HG03025 (cell line): ENCODE data around the gene LYRM4.

ENCODE experiments used
- ATAC-seq: cut with Tn5 transposase; IDR thresholded peaks from one replicate; pipeline ENCODE4 v1.9.1; 2021; ENCODE audit warnings: mild to moderate bottlenecking, moderate library complexity; ENCODE audit not compliant: unreplicated experiment, low FRiP score

LYRM4 gene

DNA sequence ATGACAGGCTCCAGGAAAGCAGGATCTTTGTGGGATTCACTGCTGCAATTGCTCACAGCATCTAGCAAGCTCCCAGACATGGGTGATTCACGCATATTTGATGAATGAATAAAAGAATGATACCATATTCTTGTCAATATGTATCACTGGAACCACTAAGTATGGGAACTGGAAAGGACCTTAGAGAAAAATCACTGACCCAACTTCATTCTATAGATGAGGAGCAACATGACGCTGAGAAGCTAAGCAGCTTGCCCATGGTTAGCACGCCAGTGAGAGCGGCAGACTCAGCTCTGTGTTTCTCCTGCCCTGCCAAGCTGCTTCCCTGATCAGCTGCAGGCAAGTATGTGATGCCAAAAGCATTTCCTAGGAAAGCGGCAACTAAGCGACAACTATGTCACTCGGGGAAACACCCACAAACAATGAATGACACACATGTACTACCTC lies 108.8 kb downstream of the LYRM4 start:
- ATAC-seq, result no peak

DNA sequence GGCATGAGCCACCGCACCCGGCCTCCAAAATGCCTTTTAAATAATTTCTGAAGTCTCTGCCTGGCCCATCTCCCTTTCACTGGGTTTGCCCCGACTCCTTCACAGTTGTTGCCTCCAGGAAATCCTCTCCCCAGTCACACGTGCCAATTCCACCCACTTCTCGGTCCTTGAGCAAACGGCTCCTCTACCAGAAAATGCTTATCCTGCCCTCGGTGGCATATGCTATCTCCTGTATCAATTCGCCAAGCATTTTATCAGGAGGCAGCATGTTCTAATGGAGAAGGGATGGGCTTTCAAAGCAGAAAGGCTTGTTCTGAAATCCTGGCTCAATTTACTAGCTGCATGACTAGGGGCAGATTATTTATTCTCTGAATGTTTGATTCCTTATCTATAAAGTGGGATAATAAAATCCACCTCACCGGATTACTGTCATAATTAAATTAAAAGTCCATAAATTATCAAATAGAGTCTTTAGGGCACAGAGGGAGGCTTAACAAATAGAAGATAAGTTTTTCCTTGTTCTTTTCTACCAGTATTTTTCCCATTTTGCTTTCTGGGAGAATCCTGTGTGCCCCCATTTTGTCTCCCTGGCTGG lies 109.3 kb downstream of the LYRM4 start:
- ATAC-seq, result no peak

DNA sequence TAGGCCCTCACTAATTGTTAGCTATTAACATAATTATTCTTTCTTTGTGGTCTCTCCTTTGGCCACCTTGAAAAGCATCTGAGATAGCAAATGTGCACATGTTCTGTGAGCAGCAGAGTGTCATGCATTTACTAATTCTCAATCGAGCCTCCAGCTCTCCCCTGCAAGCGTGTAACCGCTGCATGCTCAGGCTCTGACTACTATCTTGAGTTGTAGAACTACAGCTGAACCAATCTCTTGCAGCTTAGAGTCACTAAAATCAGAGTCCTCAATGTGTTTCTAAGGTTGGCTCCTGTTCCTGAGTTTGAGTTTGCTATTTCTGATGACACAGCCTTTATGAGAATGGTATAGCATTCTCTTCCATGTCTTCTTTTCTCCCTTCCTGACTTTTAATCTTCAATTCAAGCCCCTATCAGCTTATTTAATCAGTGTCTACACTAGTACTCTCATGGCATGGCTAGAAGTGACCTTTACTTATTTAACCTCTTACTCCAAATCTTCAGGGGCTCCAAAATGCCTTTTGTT lies 110.1 kb downstream of the LYRM4 start:
- no peak for ATAC-seq

DNA sequence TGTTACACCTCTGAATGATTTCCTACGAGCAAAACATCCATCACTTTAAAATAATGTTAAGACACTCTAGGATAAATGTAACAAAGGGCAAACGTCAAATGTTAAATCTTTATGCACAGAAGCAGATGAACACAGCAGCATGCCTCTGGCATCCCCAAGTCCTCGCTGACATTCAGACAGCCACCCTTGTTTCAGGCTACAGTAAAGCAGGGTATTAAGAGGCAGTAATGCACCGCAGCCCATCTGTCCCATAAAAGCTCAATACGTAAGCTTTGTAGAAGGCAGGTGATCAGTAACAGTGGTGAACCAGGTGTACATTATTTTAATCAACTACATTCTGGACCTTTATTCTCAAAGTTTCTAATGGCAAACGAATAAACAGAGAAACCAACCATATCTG lies 110.9 kb downstream of the LYRM4 start:
- ATAC-seq, result no peak

DNA sequence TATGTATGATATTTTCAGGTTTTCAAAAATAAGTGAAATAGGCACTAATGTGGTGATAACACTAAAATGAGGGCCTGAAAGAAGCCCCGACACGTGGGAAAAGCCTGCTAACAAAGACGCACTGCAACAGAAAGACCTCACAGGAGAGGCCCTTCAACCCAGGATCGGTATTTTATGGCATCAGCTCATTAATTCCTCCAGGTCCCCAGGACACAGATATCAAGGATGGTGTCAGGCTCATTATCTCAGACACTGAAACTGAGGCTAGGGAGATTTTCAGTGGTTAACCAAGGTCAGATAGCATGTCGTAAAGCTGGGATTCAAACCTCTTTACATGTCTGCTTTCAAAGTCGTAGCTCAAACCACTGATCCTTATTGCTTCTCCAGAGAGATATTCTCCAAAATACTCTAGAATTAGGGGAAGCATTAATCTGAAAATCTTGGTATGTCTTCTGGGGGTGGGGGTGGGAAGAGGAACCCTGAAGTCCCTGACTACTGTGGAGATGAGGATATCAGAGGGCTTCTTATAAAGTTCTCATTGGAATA lies 111.5 kb downstream of the LYRM4 start:
- ATAC-seq, result no peak

DNA sequence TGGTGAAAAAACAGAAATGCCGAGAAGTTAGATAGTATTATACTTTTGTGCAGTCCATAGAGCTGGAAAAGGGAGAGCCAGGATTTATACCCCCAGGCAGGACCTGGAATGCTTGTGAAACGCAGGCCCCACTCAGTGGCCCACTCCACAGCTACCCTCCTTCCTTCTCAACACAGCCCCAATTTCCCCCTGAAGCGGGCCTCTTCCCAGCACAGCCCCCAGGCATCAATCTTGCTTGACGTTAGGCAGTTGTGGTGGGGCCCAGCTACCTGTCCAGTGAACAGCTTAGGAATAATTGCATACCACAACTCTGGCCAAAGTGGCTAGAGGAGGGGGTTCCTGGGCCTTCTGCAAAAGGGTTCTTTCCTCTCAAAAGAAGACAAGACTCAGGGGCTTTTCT lies 114.4 kb downstream of the LYRM4 start:
- no peak for ATAC-seq

DNA sequence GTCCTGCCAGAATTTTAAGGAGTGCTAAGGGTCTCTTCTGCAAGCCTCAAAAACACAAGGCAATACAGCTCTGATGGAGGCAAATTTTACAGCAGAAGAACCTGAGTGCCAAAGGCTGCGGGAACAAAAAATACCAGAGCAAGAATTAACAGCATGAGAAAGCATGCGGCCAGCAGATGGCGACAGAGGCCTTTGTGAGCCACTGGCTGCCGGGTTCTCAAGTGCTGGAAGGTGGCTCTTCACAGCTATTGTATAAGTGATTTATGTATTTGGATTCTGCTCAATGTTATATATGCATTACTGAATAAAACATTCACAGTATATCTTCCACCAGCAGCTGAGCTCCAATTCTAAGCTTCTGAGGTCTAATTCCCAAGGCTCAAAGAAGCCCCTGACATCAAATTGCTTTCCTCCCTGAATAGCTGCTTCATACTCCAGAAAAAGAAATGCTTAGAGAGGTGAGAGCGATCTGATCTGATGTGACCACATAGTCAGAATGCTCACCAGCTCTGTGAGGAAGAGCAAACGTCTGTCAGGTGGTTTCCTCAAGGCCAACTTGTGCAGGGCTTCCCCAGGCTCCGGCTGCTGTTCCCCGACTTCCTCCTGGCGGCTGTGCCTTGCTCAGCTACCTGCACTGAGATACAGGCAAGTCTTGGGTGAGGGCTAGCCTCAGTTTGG lies 117.0 kb downstream of the LYRM4 start:
- ATAC-seq, result no peak

DNA sequence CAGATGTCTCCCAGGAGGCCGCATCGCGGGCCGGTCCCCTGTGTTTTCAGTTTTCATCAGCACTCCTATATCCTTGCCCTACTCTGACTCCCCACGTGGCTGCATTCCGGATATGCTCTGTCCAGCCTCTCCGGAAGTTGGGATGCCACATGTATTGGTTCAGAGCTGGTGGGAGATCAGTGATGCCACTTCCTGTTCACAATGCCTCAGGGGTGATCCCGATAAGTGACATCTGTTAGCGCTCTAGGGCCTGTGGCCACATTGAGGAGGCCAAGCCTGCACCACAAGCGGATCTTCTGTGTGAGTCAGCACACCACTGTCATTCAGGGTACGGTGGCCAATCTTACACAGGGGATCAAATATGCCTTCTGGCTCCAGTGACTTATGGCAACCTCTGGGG lies 117.8 kb downstream of the LYRM4 start:
- ATAC-seq, result no peak

DNA sequence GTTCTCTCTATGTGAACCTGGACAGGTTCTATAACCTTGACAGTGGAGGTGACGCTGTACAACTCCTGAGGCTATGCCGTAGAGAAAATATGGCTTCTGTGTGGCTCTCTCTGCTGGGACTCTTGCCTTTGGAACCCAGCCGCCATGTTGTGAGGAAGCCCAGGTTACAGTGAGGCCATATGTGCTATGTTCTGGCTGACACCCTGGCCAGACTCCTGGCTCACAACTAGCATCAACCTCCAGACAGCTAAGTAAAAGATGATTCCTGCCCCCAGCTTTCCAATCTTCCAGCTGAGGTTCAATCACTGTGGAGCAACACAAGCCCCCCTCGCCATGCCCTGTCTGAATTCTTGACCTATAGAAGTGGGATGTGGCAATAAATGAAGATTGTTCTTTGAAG lies 118.6 kb downstream of the LYRM4 start:
- no peak for ATAC-seq

DNA sequence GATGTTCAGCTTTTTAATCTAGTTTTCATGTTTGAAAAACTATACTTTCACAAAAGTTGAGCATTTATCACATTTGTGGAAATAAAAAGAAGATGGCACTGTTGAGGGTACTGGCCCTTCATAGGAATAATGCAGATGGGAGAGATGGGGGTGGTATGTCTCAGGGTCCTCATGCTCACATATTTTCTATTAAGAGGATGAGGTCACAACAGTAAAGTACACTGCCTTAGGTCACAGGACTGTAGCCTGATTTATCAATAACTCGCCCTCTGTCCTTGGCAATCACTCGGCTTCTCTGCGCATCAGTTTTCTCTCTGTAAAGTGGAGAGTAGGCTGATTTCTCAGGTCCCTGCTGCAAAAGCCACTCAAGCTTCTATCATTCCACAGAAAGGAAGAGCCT lies 119.7 kb downstream of the LYRM4 start:
- ATAC-seq, result no peak

DNA sequence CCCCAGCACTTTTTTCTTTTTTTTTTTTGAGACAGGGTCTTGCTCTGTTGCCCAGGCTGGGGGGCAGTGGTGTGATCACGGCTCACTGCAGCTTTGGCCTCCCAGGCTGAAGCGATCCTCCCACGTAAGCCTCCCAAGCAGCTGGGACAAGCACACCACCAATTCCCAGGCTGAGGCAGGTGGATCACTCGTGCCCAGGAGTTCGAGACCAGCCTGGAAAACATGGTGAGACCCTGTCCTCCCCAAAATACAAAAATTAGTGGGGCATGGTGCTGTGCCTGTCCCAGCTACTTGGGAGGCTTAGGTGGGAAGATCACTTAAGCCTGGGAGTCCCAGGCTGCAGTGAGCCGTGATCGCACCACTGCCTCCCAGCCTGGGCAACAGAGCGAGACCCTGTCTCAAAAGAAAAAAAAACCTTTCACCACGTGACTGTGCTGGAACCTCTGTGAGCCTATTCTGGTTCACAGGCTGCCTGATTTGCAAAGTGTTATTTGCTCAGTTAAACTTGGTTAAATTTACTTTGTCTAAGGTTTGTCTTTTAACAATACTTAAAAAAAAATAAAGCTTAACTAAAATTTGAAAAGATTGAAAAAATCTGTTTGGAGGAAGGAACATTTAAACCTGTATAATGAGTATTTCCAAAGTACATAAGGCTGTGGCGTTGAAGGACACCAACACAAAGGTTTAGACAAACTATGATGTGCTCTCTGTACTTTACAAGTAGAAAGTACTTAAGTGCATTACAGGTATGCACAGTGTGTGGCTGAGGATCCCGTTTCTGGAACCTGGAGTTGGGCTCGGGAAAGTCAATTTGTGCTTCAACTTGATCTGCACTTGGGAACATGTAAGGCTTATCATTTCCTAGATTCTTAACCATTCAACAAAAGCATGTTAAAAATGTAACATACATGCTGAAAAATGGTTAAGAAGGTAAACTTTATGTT lies 120.7 kb downstream of the LYRM4 start:
- no peak for ATAC-seq

DNA sequence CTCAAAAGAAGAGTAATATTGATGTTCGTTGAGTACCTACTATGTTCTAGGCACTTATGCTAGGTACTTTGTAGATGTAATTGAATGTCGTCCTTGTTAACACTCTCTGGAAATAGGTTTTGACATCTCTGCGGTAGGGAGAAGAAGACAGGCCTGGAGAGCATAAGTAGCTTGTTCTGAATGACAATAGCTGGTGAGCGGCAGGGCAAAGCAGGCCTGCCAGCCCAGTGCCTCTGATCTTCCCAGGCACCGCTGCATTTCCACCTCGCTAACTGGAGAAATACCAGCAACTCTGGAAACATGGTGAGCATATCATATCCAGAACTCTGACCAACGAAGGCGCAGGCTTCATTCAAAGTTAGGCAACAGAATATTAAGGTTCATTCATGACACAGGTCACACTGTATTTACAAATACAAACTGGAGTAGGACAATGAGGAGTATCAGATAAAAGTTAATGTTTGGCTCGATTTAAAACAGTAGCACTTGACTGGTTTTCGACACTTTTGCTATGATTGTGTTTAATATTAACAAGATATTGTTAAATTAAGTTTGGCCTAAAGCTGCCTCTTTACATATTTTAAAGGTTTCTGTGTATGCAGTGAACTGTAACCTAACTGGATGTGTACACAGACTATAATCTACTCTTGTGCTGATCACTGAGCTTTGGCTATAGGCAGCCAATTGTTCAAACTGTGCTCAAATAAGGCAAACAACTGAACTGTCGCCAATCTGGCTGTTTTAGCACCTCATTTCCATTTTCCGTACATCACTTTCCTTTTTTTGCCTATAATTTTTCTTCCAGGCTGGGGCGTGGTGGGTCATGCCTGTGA lies 121.5 kb downstream of the LYRM4 start:
- no peak for ATAC-seq

DNA sequence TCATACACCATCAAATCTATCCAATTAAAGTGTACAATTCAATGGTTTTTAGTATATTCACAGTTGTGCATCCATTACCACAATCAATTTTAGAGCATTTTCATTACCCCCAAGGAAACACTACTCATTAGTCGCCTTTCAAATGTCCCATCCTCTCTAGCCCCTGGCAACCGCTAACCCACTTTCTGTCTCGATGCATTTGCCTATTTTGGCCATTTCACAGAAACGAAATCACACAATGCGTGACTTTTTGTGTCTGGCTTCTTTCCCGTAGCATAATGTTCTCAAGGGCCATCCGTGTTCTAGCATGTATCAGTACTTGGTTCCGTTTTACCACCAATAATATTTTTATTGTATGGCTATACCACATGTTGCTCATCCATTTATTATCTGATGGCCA lies 123.9 kb downstream of the LYRM4 start:
- no peak for ATAC-seq

DNA sequence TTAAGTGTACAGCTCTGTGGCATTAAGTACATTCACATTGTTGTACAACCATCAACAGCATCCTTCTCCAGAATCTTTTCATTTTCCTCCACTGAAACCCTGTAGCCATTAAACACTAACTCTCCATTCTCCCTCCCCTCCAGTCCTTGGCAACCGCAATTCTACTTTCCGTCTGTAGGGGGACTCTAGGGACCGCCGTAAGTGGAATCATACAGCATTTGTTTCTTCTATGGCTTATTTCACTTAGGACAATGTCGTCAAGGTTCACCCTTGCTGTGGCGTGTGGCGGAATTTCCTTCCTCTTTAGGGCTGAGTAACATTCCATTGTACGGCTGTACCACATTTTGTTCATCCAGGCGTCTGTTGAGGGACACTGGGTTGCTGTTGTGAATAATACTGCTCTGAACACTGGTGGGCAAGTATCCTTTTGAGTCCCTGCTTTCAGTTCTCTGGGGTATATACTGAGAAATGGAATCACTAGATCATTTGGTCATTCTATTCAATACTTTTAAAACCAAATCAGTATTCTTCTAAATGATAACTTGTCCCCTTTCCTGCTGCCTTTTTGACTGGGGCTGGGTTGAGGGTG lies 124.9 kb downstream of the LYRM4 start:
- ATAC-seq, result no peak

DNA sequence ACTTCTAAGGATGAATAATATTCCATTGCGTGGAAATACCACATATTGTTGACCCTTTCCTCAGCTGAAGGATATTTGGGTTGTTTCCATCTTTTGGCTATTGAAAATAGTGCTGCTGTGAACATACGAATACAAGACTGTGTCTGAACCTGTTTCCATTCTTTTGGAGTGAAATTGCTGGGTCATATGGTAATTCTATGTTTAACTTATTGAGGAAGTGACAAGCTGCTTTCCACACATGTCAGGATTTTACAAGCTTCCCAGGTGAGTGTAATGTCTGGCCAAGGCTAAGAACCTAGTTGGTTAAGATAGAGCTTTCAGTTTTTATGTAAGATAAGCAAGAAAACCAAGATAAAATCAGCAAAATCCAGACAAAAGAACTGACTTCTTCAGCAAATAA lies 126.8 kb downstream of the LYRM4 start:
- no peak for ATAC-seq

DNA sequence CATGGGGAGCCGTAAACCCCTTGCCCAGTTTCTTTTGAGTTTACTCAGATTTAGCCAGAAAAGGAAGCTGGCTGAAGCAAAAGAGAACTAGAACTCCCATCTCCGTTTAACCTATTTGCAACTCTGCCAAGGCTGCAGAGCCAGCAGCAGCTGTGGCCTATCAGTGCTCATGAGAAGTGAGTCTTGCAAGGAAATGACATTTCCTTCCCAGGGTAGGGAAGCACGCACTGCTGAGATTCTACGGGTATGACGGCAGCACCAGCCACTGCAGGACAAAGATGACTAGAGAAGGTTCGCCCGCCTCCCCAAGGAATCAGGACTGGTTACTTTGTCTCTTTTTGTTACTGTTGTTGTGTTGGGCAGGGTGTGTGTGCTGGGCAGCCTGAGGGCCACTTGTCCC lies 128.0 kb downstream of the LYRM4 start:
- ATAC-seq, result peak; percentile 82

DNA sequence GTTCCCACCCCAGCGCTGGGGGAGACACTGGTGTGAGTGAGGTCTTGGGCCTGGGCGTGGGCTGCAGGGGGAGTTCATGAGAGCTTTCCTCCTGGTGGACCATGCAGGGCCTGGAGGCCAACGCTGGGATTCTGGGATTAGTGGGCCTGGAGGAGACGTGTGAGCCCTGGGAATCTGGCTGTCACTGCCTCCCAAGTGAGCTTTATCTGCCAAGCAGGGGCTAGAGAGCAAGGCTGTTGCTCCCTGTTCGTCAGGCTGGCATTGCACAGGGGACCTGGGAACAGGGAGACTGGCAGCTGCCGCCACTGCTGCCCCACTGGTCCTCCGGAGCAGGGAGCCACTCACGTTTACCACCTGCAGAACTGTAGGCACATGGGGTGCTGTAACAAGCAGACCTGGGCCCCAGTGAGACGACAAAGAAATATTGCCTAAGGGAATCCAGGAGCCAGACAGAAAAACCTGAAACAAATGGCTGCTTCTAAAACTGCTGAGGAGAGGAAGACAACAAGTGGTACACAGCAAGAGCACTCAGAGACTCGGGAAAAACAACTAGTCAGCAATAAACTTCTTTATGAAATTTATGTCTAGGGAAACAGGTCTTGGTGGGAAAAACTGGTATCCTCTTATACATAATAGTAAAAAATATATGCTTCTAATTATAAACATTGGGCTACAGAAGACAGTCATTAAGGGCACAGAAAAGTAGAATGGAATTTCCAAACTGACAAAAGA lies 130.4 kb downstream of the LYRM4 start:
- no peak for ATAC-seq

DNA sequence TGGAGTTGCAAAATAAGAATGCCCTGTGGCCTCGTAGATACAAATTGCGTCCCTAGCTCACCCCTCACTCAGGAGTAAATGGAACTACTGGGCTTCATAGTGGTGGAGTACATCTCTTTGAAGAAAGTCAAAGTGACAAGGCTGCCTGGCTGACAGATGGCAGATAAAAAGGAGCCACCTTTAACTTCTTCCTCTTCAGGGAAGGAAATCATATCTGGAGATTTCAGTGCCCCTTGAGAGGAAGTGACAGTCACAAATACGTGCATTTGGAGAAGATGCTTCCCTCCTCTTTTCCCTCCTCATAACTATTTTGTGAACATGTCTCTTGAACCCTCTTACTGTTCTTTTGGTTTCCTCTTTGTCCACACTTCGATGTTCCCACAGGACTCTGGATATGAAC lies 132.4 kb downstream of the LYRM4 start:
- no peak for ATAC-seq

DNA sequence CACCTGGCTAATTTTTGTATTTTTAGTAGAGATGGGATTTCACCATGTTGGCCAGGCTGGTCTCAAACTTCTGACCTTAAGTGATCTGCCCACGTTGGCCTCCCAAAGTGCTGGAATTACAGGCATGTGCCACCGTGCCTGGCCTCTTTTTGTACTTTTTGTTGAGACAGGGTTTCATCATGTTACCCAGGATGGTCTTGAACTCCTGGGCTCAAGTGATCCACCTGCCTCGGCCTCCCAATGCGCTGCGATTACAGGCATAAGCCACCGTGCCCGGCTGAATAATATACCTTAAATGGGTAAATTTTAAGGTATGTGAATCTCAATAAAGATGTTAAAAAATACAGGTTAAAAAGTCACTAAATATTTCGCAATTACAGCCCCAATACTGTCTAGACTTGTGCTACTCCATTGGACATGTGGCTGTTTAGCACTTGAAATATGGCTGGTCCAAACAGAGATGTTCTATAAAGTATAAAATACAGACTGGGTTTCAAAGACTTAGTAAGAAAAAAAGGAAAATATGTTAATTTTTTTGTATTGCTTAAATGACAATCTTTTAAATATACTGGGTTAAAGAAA lies 133.6 kb downstream of the LYRM4 start:
- ATAC-seq, result no peak
